Left colon (tissue), 2 donors: ENCODE results near the gene YES1. TPM values are rescaled to one million over a fixed set of nuclear protein-coding genes. Genes with fewer than 3 reads are reported as not detected.
A peak's percentile ranks its signal among the peaks of the same experiment; 100 is the strongest.
"Not testable (repeated sequence)": the region's sequence is repeated elsewhere in the genome, so short reads cannot be mapped to it uniquely, and the experiment has no call there.

ENCODE experiments used
- ATAC-seq: fragments of 200-7000 bp; cut with Tn5 transposase; one replicate; pipeline ENCODE4 v1.9.1; 2020; ENCODE audit warnings: mild to moderate bottlenecking, moderate library complexity
- DNase-seq, 2 donors: peaks; one replicate each; pipeline ENCODE4 v3.0.0-alpha.2; 2020
- intact Hi-C, 2 donors: fragments of 100-400 bp; cut with DNase I in 1 of 2; cut with micrococcal nuclease in 1 of 2; formaldehyde crosslinking; loops; one replicate each; pipeline versions ENCODE4 v1.11.2 to v1.14.0; 2022; cut with DNase I, micrococcal nuclease
- total RNA-seq, 2 donors: library from RNA; stranded (reverse); fragmentation: NEBNext Ultra II Directional; extraction: Animal tissue kit (Norgen Biotek cat#: 25700); gene quantifications; one replicate each; pipeline ENCODE4 v1.2.1, GENCODE V29; 2021
- donor health status: DM: no; HTN: no; CAD: no.
- donor health status: DM: yes; HTN: yes; CAD: no.

YES1 gene
- total RNA-seq, 2 donors from 2014 or later: 64.7 to 74.6 TPM

DNA sequence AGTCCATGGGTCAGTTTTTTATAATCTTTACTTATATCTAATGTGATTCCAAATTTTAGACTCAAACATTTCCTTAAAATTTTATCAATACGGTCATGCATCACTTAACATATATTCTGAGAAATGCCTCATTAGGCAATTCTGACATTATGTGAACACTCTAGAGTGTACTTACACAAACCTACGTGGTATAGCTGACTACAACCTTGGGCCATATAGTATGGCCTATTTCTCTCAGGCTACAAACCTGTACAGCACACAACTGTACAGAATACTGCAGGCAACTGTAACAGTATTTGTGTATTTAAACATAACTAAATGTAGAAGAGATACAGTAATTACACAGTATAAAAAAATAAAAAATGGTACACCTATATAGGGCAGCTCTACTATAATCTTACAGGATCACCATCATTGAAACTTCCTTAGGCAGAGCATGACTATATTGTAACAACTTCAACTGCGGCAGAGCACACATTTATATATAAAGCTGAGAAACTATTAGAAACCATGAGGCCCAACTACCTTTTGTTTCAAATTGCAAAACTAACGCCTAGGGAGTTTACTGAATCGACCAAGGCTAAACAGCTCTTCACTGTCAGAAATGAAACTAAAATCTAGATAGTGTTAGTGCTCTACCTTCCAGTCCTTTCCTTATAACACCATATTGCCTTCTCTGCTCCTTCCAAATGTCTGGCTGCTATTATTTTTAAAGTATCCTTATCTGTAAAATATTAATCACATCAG, 6.9 kb downstream of the YES1 start:
- intact Hi-C loops: no loop called here
- DNase-seq (no peak), ATAC-seq (peak; percentile 79)

DNA sequence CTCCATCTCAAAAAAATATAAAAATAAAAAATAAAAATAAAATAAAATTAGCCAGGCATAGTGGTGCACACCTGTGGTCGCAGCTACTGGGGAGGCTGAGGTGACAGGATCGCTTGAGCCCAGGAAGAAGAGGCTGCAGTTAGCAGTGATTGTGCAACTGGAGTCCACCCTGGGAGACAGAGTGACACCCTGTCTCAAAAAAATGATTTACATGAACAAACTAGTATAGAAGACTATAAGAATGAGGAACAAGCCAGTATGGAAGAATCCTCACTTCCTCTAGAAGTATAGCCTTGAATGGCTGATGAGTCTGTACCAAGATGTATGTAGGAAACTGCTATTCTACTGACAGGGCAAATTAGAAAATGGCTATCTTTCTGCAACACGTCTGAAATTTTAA, 10.9 kb downstream of the YES1 start:
- no peak for DNase-seq
- ATAC-seq: no peak
- intact Hi-C loops: no loop called here

DNA sequence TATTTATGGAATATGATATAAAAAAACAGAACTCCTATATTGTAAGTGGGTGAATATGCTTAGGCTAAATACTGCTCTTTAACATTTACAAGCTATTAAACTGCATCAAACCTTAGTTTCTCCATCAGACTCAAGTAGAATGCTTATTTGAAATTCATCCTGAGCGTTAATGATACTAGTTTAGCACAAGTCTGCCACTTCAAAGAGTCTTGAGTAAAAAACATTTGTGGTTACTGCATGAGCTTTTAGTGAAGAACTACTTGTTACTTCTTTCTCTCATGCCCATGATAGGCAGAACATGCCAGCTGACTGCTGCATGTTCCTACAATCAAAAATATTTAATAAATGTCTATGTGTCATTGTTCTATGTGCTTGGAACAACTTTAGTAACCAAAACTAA, 12.1 kb downstream of the YES1 start:
- no peak for ATAC-seq
- no peak for DNase-seq
- intact Hi-C loops: no loop called here

DNA sequence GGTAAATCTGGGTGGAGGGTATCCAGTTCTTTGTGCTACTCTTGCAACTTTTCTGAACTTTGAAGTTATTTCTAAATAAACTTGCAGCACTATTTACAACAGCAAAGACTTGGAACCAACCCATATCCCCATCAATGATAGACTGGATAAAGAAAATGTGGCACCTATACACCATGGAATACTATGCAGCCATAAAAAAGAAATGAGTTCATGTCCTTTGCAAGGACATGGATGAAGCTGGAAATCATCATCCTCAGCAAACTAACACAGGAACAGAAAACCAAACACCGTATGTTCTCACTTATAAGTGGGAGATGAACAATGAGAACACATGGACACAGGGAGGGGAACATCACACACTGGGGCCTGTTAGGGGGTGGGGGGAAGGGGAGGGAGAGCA, 16.7 kb downstream of the YES1 start:
- DNase-seq, intact Hi-C loops, ATAC-seq: not testable (repeated sequence)

DNA sequence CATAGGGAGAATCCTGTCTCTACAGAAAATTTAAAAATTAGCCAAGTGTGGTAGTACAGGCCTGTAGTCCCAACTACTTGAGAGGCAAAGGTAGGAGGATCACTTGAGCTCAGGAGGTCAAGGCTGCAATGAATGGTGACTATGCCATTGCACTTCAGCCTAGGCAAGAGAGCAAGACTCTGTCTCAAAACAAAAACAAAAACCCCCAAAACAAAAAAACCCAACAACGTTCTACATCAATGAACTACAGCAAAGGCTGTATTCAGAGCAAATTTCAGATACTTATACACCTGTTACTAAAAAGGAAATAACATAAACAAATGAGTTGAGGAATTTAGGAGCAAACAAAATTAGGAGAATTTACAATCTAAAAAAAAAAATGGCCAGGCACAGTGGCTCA, 22.6 kb downstream of the YES1 start:
- DNase-seq (no peak), ATAC-seq (no peak)
- intact Hi-C loops: no loop called here

DNA sequence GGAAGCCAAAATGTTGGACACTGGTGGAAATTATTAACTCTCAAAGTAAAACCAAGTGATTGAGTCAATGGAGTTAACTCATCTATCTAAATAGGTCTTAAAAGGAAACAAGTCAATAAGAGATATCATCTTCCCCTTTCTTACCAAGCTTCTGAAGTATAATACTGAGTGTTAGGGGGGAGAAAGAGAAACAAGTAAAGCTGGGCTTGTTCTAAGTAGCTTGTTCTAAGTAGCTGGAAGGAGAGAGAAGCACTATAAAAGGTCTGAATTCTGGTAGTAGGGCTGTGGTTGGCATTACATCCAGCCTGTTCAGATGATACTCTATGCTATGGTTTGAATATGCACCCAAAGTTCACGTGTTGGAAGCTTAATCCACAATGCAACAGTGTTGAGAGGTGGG, 26.8 kb downstream of the YES1 start:
- ATAC-seq (no peak), DNase-seq (no peak)
- intact Hi-C loops: no loop called here

DNA sequence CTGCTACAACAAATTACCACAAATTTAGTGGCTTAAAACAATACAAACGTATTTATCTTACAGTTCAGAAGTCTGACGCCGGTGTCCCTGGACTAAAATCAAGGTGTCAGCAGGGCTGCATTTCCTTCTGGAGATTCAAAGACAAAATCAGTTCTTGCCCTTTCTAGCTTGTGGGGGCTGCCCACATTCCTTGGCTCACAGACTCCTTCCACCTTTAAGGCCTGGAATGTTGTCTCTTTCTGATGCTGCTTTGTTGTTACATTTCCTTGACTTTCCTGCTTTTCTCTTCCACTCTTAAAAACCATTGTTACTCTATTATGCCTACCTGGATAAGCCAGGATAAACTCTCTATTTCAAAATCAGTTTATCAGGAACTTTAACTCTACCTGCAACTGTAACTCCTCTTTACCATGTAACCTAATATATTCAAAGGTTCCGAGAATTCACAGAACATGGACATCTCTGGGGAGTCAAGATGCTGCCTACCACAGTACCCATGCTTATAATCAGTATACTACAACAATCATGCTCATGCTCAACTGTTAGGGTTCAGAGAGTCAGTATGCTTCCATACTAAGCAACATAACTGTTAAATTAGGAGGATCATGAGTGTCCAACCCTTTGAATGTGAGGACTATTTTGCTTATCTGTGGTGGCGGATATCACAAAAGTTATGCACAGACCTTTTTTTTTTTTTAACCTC, 27.4 kb downstream of the YES1 start:
- DNase-seq (no peak), ATAC-seq (no peak)
- intact Hi-C loops: no loop called here

DNA sequence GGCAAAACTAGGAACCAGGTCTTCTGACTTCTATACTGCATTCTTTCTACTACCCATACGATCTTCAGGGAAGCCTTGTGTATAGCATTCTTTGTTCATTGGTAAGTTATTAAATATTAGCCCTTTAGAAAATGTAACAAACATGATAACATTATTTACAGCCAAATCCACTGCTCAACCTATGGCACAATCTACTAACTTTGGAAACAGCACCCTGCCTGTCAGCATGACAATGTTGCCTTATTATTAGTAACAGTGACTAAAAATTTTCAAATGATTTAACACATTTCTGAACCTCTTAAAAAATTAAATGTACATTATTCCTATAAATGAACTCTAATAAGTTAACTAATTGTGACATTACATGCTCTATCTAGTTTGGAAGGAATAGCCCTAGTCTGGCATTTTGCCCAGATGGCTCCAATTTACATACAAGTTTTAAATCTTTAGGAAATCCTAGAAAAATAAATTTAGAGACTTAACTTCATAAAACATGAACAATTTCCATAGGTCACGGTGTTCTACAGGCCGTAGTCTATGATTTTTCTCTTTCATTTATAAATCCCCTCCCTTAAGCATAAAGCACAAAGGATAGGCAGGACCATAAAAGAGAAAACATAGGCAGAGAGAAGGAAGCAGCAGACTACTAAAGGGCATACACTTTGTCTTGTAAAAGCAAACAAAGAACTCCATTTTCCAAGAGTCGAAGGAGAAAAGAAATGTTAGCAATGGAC, 33.7 kb downstream of the YES1 start:
- peak; percentile 89 for ATAC-seq
- intact Hi-C loops: no loop called here
- no peak for DNase-seq

DNA sequence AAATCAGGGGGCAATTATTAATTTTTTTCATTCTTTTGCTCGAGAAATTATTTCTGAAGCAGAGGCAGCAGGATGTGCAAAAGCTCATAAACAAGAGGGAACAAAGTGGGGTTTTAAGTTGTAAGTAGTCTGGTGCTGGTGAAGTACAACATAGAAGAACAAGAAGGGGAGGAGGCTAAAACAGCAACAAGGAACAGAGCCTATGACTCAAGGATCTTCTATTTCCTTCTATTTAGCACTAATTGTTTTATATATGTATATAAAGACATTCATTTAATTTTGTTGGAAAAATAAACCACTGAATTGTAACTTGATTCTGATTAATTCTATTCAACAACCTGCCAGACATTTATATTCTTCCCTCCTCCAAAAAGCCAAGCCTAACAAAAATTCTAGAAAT, 35.0 kb downstream of the YES1 start:
- ATAC-seq (no peak), DNase-seq (no peak)
- intact Hi-C loops: no loop called here

DNA sequence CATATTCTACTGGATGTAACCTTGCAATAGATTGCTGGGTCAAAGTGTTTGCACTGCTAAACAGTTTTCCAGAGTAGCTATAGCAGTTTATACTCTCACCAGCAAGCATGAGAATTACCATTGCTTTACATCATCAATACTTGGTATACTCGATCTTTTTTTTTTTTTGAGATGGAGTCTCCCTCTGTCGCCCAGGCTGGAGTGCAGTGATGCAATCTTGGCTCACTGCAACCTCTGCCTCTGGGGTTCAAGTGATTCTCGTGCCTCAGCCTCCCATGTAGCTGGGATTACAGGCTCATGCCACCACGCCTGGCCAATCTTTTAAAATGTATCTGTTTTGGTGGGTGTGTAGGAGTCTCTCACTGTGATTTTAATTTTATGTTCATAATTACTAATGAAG, 36.0 kb downstream of the YES1 start:
- DNase-seq, intact Hi-C loops, ATAC-seq: not testable (repeated sequence)

DNA sequence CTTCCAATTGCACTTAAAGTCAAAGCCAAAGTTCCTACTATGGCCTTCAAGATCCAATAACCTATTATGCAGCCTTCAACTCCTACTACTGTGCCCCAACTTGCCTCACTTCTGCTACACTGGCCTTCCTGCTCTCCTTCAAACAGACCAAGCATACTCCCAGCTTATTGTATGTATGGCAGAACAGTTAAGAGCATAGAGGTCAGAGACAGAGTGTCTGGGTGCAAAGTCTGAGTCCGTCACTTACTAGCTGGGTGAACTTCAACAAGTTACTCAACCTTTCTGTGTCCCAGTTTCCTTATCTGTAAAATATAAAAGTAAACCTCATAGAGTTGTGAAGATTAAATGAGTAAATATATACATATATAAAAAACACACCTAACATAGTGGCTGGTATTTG, 37.2 kb downstream of the YES1 start:
- peak; percentile 77 for ATAC-seq
- intact Hi-C loops: no loop called here
- DNase-seq: no peak

DNA sequence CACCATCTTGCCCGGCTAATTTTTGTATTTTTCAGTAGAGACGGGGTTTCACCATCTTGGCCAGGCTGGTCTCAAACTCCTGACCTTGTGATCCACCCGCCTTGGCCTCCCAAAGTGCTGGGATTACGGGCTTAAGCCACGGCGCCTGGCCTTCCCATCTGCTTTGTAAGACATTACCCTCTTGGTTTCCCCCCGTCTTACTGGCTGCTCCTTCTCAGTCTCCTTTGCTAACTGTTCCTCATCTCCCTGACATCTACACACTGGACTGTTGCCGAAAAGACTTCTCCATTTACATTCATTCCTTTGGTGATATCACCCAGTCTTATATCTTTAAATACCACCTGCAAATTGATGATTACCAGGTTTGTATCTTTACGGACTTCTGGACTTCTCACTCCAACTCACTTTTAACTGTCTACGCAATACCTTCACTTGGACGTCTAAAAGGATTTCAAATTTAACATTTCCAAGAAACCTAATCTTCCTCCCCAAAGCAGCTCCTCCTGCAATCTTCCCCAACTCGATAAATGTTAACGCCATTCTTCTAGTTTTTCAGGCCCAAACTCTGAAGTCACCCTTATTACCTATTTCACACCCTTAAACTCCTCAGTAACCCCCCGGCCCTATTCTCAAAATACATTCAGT, 37.9 kb downstream of the YES1 start:
- intact Hi-C loops: no loop called here
- DNase-seq (no peak), ATAC-seq (no peak)

DNA sequence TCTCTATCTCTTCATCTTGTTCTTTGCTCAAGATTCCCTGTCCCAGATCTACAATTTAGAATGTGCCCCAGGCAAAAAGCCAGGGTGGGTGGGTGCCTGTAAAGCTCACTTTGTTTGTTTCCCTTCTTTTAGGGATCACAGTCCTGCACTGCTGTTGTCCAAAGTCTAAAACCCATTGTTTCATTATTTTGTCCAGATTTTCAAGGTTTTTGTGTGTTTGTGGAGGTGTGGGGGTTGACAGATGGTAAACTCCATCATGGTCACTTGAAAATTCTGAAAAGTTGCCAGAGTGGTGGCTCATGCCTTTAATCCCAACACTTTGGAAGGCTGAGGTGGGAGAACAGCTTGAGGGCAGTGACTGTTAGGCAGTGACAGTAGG, 41.5 kb downstream of the YES1 start:
- DNase-seq (no peak), ATAC-seq (no peak)
- intact Hi-C loops: no loop called here

DNA sequence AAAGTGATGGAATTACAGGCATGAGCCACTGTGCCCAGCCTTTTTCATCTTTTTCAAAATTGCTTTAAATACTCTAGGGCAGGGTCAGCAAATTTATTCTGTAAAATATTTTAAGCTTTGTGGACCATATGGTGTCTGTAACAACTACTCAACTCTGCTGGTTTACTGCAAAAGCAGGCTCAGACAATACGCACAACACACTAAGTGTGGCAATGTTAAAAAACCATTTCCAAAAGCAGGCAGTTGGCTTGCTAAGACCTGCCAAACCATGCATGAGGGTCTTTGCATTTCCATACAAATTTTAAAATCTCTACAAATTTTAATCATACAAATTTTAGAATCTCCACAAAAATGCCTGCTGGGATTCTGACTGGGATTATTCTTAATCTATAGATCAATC, 44.1 kb downstream of the YES1 start:
- DNase-seq (no peak), ATAC-seq (no peak)
- intact Hi-C loops: no loop called here

DNA sequence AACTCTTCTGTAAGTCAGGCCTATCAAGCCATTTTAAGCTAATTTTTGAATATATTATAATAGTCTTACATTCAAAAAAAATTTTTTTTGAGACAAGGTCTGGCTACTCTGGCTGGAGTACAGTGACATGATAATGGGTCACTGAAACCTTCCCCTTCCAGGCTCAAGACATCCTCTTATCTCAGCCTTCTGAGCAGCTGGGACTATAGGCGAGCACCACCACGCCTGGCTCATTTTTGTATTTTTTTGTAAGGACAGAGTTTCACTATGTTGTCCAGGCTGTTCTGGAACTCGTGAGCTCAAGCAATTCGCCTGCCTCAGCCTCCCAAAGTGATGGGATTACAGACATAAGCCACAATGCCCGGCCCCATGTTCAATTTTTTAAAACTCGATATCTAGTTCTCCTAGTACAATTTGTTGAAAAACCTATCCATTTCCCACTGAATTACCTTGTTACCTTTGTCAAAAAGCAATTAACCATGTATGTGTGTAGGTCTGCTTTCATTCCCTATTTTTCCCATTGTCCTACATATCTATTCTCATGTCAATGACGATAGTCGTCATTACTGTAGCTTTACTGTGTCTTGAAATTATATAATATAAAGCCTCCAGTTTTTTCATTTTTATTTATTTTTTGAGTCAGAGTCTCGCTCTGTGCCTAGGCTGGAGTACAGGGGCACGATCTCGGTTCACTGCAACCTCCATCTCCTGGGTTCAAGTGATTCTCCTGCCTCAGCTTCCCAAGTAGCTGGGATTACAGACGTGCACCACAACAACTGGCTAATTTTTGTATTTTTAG, 44.8 kb downstream of the YES1 start:
- intact Hi-C loops: no loop called here
- DNase-seq: no peak
- ATAC-seq: no peak

DNA sequence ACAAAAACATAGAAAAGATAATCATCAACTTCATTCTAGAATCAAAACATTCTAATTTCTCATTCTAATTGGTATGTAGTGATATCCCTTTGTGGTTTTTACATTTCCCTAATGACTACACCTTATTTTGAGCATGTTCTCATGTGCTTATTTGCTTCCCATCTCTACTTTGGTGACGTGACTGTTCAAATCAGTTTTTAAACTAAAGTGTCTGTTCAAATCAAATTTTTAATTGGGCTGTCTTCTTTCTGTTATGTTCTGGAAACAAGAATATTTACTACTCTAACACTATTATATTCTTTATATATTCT, 45.5 kb downstream of the YES1 start:
- ATAC-seq (no peak), DNase-seq (no peak)
- intact Hi-C loops: no loop called here

DNA sequence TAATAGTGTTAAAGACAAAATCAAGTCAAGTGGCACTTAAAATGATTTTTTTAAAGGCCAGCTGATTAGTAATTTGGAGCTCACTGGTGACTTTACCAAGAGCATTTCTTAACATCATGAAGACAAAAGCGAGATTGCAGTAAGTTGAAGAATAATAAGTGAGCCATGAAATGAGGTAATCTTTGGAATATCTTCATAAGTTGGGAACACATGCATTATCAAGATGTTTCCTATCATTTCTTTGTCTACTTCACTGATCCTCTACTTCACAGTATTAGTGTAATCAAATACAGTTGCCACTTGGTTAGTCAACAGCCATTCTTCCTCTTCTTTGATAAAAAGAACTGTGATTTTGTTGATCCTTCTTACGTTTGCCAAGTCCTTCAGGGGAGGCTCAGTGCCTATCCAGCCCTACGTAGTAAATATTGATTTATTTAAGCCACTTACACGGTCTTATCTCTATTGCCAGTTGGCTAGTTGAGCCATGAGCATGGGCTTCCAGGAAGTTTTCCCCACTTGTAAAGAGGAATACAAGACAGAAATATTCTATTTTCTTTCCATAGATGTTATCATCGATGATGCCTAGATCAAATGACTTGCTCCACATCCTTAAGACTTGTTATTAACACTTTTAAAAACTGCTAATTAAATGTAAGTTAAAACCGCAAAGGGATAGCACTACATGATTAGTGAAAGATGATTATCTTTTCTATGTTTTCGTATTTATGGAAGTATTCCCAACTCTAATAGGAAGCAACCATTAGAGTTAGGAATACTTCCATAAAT, 46.1 kb downstream of the YES1 start:
- intact Hi-C loops: no loop called here
- ATAC-seq: no peak
- no peak for DNase-seq

DNA sequence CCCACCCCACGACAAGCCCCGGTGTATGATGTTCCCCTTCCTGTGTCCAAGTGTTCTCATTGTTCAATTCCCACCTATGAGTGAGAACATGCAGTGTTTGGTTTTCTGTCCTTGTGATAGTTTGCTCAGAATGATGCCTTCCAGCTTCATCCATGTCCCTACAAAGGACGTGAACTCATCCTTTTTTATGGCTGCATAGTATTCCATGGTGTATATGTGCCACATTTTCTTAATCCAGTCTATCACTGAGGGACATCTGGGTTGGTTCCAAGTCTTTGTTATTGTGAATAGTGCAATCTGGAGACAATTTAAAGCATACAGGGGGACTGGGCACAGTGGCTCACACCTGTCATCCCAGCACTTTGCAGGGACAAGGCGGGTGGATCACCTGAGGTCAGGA, 52.2 kb downstream of the YES1 start:
- DNase-seq, ATAC-seq, intact Hi-C loops: not testable (repeated sequence)
